Heart right ventricle (tissue), 16 donors: ENCODE measurements around the gene KIF26B. TPM values are rescaled to one million over a fixed set of nuclear protein-coding genes. Genes with fewer than 3 reads are reported as not detected.

Experiments
- ATAC-seq, 8 donors: fragments of 200-7000 bp; cut with Tn5 transposase; one replicate each; pipeline ENCODE4 v1.9.1; 2020; ENCODE audit warnings: mild to moderate bottlenecking in 8 of 8, moderate library complexity in 8 of 8, moderate number of reproducible peaks in 1 of 8
- DNase-seq, 2 donors: peaks; one replicate each; pipeline ENCODE4 v3.0.0-alpha.2; 2020
- H3K27ac ChIP-seq, 10 donors: fragments of 200-600 bp; sonication (generic) in 2 of 10; one replicate each; pipeline versions ENCODE4 v1.5.0 to v1.8.0; 2020 to 2022; ENCODE audit warnings: mild to moderate bottlenecking in 3 of 10
- H3K27me3 ChIP-seq, 7 donors: fragments of 200-600 bp; one replicate each; pipeline ENCODE4 v1.8.0; 2021 to 2022; ENCODE audit warnings: mild to moderate bottlenecking in 2 of 7
- H3K36me3 ChIP-seq, 9 donors: fragments of 200-600 bp; sonication (generic) in 1 of 9; one replicate each; pipeline versions ENCODE4 v1.5.0 to v1.8.0; 2020 to 2022; ENCODE audit warnings: mild to moderate bottlenecking in 2 of 9
- H3K4me1 ChIP-seq, 9 donors: fragments of 200-600 bp; sonication (generic) in 1 of 9; one replicate each; pipeline versions ENCODE4 v1.5.0 to v1.8.0; 2020 to 2022; ENCODE audit warnings: mild to moderate bottlenecking in 4 of 9
- H3K4me3 ChIP-seq, 10 donors: fragments of 200-600 bp; sonication (generic) in 2 of 10; one replicate each; pipeline versions ENCODE4 v1.5.0 to v1.8.0; 2020 to 2022; ENCODE audit warnings: mild to moderate bottlenecking in 7 of 10, moderate library complexity in 2 of 10
- H3K9me3 ChIP-seq, 11 donors: fragments of 200-600 bp in 10 of 11; sonication (generic) in 2 of 11; one replicate each; pipeline versions ENCODE4 v1.5.0 to v1.8.0; 2013 to 2022; ENCODE audit warnings: mild to moderate bottlenecking in 2 of 11, control low read depth in 1 of 11, moderate library complexity in 1 of 11
- WGBS, 2 donors: extraction: QIAGEN DNeasy Blood & Tissue Kit; methylation state at CpG; one replicate each; pipeline ENCODE4 v1.1.7; 2013; ENCODE audit warnings: inconsistent platforms in 1 of 2; 5-methylcytosine and 5-hydroxymethylcytosine counted together
- intact Hi-C, 10 donors: fragments of 100-400 bp; cut with DNase I; formaldehyde crosslinking; loops; one replicate each; pipeline versions ENCODE4 v1.11.1 to v1.14.2; 2022
- polyA plus RNA-seq, 2 donors: library from polyadenylated mRNA; stranded (reverse); fragments of 200-250 nt; gene quantifications; one replicate each; pipeline ENCODE4 v1.2.3, GENCODE V29; 2013
- total RNA-seq, 10 donors: library from RNA; stranded (reverse); fragmentation: NEBNext Ultra II Directional in 3 of 10; extraction: Animal tissue kit (Norgen Biotek cat#: 25700) in 3 of 10; gene quantifications; one replicate each; pipeline versions ENCODE4 v1.2.1 to v1.2.4, GENCODE V29; 2021 to 2023
- TF ChIP-seq, protein P1 (sequence below), 9 donors: fragments of 200-600 bp; sonication (generic) in 2 of 9; IDR thresholded peaks; one replicate each; pipeline versions ENCODE4 v1.5.0 to v1.8.0; 2021 to 2022; ENCODE audit warnings: antibody characterized with exemption in 9 of 9, mild to moderate bottlenecking in 5 of 9, moderate library complexity in 1 of 9
- donor health status: Arrhythmogenic right ventricular cardiomyopathy.
- donor health status: ischemic (EF 13 %, LVEDD 7.1; RV severe dilation, severe dysfunction).
- donor health status: healthy with polysubstance abuse.
- donor health status: DM: no; HTN: yes; CAD: no.
- donor health status: DM: no; HTN: no; CAD: no.
- donor health status: ischemic (EF 25% LVEDD 6.9; RV normal size, moderate dysfunction).
- donor health status: ischemic (EF 25% LVEDD 5.7; RV mildly dilated, moderate dysfunction).
- donor health status: healthy.
- donor health status: DM: yes; HTN: yes; CAD: no.
- donor health status: Ischemic cardiomyopathy.
- donor health status: ischemic (EF 35%, LVEDD 5.7; RV mildly dilated, moderate dysfunction).
- donor health status: nonischemic (EF 11% LVEDD 7.7; RV severe dilation, severe dysfunction).
- donor health status: DM: yes; HTN: yes; CAD: no.
- donor health status: PGD.
- donor health status: ischemic (EF 29% LVEDD 5.4; RV normal size, mild dysfunction).
- donor health status: nonischemic (EF 23%, LVEDD 6.1; RV moderate dilation, normal function).

KIF26B gene
- total and polyA plus RNA-seq, 12 donors = 0.66 to 8.8 (median 2.8) TPM

DNA sequence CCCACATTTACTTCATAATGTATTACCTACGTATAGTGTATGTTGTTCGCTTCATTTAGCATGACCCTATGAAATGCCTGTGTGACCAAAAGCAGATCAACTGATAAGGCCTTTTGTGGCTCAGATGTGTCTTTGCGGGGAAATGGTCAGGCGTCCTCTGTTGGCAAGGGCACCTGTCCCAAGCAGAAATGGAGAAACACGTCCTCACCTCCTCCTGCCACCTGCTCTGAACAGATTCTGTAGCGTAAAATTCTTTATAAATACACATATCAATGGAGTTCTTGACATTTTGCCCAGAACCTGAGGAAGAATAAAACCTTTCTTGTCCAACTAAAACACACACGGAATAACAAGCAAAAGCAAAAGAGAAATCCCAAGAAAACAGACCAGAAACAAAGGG is 417.9 kb downstream of the KIF26B start:
- DNase-seq = no peak
- intact Hi-C loops = no loop called here
- Histone ChIP-seq H3K36me3 (no peaks in the 10 kb centered on the region), H3K9me3 (no peaks in the 10 kb centered on the region), H3K27me3 (peaks cover 0 to 2% (median 0%) of the 10 kb centered on the region in 7 donors), H3K27ac (no peak overlapping the region), H3K4me1 (no peaks in the 10 kb centered on the region), H3K4me3 (no peak overlapping the region)
- ATAC-seq = no peak
- WGBS, 2 donors = 78 to 86% methylated on average over 7 of the region's 7 CpGs
- TF ChIP-seq, protein P1, sequence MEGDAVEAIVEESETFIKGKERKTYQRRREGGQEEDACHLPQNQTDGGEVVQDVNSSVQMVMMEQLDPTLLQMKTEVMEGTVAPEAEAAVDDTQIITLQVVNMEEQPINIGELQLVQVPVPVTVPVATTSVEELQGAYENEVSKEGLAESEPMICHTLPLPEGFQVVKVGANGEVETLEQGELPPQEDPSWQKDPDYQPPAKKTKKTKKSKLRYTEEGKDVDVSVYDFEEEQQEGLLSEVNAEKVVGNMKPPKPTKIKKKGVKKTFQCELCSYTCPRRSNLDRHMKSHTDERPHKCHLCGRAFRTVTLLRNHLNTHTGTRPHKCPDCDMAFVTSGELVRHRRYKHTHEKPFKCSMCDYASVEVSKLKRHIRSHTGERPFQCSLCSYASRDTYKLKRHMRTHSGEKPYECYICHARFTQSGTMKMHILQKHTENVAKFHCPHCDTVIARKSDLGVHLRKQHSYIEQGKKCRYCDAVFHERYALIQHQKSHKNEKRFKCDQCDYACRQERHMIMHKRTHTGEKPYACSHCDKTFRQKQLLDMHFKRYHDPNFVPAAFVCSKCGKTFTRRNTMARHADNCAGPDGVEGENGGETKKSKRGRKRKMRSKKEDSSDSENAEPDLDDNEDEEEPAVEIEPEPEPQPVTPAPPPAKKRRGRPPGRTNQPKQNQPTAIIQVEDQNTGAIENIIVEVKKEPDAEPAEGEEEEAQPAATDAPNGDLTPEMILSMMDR (IDR thresholded peaks at IDR 0.05) = no peak

DNA sequence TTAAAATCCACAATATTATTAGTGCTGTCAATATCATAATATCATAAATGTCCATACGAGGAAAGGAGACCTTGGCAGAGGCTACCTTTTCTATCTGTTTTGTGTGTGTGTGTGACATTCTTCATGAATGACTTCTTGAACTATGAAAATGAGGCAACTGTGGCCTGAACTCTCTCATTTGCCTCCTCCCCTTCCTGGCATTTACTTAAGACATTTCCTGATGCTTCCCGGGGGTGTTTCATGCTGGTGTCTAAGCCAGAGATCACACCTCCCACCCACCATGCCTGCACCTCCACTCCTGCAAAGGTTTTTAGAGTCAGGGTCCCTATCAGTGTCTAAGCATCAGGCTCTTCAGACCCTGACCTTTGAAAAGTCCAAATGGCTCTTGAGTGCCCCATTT is 420.9 kb downstream of the KIF26B start:
- intact Hi-C loops = no loop called here
- WGBS, 2 donors = 45 to 51% methylated on average over 2 of the region's 2 CpGs
- Histone ChIP-seq H3K27me3 (peaks cover 0 to 6% (median 0%) of the 10 kb centered on the region in 7 donors), H3K4me1 (no peaks in the 10 kb centered on the region), H3K4me3 (no peak overlapping the region), H3K36me3 (no peaks in the 10 kb centered on the region), H3K9me3 (no peaks in the 10 kb centered on the region), H3K27ac (no peak overlapping the region)
- TF ChIP-seq, protein P1 (IDR thresholded peaks at IDR 0.05) = no peak
- DNase-seq = no peak
- no peak for ATAC-seq

DNA sequence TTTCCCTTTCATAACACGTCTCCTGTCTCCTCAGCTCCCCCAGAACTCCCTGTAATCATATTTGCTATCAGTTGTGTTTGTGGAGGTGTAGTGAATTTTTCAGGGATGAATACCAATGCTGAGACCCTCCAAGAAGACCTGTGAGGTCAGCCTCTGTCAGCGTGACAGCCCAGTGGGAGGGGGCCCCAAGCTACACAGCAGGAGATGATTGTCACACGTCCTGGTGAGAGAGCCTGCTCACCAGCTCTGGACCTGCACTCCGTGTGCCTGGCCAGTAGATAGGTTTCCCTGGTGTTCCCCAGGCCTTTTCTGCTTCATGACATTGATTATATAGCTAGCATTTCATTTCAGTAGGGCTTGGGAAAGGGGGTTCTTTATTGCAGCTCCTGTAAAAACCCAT is 421.5 kb downstream of the KIF26B start:
- peaks cover 0 to 6% (median 0%) of the 10 kb centered on the region in 7 donors for H3K27me3 ChIP-seq
- H3K9me3 ChIP-seq = no peaks in the 10 kb centered on the region
- DNase-seq (no peak), ATAC-seq (no peak)
- TF ChIP-seq, protein P1 (IDR thresholded peaks at IDR 0.05) = no peak
- intact Hi-C loops = no loop called here
- 75 to 84% methylated on average over 4 of the region's 4 CpGs for WGBS, 2 donors
- H3K27ac ChIP-seq = no peak overlapping the region
- no peaks in the 10 kb centered on the region for H3K36me3 ChIP-seq
- no peak overlapping the region for H3K4me3 ChIP-seq
- H3K4me1 ChIP-seq = no peaks in the 10 kb centered on the region

DNA sequence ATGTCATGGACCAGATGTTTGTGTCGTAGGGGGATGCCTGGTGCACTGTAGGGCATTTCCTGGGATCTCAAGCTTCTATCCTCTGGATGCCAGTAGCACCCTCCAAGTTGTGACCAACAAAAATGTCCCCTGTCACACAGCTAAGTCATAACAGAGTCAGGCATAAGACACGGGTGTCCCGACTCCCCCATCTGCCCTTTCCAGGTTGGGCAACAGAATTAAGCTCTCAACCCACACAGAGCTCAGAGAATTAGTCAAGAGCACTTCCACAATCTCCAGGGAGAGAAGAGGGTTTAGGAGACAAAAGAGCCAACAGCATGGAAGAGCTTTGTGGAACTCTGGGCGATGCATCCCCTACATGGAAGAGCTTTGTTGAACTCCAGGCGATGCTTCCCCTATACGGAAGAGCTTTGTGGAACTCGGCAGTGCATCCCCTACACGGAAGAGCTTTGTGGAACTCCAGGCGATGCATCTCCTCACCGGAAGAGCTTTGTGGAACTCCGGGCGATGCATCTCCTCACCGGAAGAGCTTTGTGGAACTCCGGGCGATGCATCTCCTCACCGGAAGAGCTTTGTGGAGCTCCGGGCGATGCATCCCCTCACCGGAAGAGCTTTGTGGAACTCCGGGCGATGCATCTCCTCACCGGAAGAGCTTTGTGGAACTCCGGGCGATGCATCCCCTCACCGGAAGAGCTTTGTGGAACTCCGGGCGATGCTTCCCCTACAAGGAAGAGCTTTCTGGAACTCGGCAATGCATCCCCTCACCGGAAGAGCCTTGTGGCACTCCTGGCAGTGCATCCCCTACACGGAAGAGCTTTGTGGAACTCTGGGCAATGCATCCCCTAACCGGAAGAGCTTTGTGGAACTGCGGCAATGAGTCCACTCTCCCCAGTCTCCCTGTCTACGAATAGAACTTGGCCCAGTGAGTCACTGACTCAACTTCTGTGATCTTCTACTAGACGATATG is 422.7 kb downstream of the KIF26B start:
- TF ChIP-seq, protein P1 (IDR thresholded peaks at IDR 0.05) = no peak
- ATAC-seq (no peak), DNase-seq (no peak)
- peaks cover 0 to 6% (median 0%) of the 10 kb centered on the region in 7 donors for H3K27me3 ChIP-seq
- no peaks in the 10 kb centered on the region for H3K9me3 ChIP-seq
- WGBS, 2 donors = 96 to 97% methylated on average over 32 to 34 of the region's 34 CpGs
- H3K4me1 ChIP-seq = no peaks in the 10 kb centered on the region
- H3K4me3 ChIP-seq = no peak overlapping the region
- intact Hi-C loops = no loop called here
- no peak overlapping the region for H3K27ac ChIP-seq
- H3K36me3 ChIP-seq = no peaks in the 10 kb centered on the region
